Measurements from ENCODE around the gene IL1RAPL2.

IL1RAPL2 gene

GRCh38 chrX:105120463-105120862 is 554.5 kb downstream of the IL1RAPL2 start:
- no peaks in the 10 kb centered on the region for H3K9me2 ChIP-seq (replicated peaks; ENCODE audit: insufficient read depth, low read length)
- H3K79me2 ChIP-seq (ENCODE audit: insufficient read depth, low read length), result no peaks in the 10 kb centered on the region

GRCh38 chrX:105121186-105121585 is 555.2 kb downstream of the IL1RAPL2 start:
- H4K20me1 ChIP-seq (ENCODE audit: low read depth, low read length), result no peaks in the 10 kb centered on the region
- no peaks in the 10 kb centered on the region for H3K9me2 ChIP-seq (replicated peaks; ENCODE audit: insufficient read depth, low read length)
- H3K4me2 ChIP-seq (ENCODE audit: low read depth, low read length, poor library complexity, severe bottlenecking), result no peak overlapping the region
- H3K79me2 ChIP-seq (ENCODE audit: insufficient read depth, low read length), result no peaks in the 10 kb centered on the region
- no peaks in the 10 kb centered on the region for H3K9me3 ChIP-seq (ENCODE audit: insufficient read depth, low read length)
- H3F3A ChIP-seq (ENCODE audit: insufficient read depth), result no peaks in the 10 kb centered on the region
- H3K4me3 ChIP-seq (ENCODE audit: insufficient read depth, low read length, poor library complexity, severe bottlenecking), result no peak overlapping the region
- no peak overlapping the region for H3K9ac ChIP-seq (ENCODE audit: low read length)
- TF ChIP-seq CTCF (IDR thresholded peaks at IDR 0.05; ENCODE audit: insufficient read depth, low read length, poor library complexity, severe bottlenecking) (no peak), EZH2phosphoT487 (conservative IDR thresholded peaks at IDR 0.05; ENCODE audit: low read length) (no peak)
- H3K36me3 ChIP-seq (ENCODE audit: low read length), result no peaks in the 10 kb centered on the region
- H2AFZ ChIP-seq (ENCODE audit: low read depth, low read length, severe bottlenecking), result no peak overlapping the region
- no peaks in the 10 kb centered on the region for H3K27me3 ChIP-seq (ENCODE audit: low read length)
- no peak overlapping the region for H3K27ac ChIP-seq (ENCODE audit: low read depth, low read length)

More at GRCh38 chrX:105120463-105120862, 554.5 kb downstream of the IL1RAPL2 start:
- Histone ChIP-seq H3K27me3 (ENCODE audit: low read length) (no peaks in the 10 kb centered on the region), H3K4me2 (ENCODE audit: low read depth, low read length, poor library complexity, severe bottlenecking) (no peak overlapping the region), H3K36me3 (ENCODE audit: low read length) (no peaks in the 10 kb centered on the region), H2AFZ (ENCODE audit: low read depth, low read length, severe bottlenecking) (no peak overlapping the region), H3K4me3 (ENCODE audit: insufficient read depth, low read length, poor library complexity, severe bottlenecking) (no peak overlapping the region), H3K9ac (ENCODE audit: low read length) (no peak overlapping the region), H3K9me3 (ENCODE audit: insufficient read depth, low read length) (no peaks in the 10 kb centered on the region), H3K27ac (ENCODE audit: low read depth, low read length) (no peak overlapping the region), H4K20me1 (ENCODE audit: low read depth, low read length) (no peaks in the 10 kb centered on the region), H3F3A (ENCODE audit: insufficient read depth) (no peaks in the 10 kb centered on the region)
- TF ChIP-seq CTCF (IDR thresholded peaks at IDR 0.05; ENCODE audit: insufficient read depth, low read length, poor library complexity, severe bottlenecking) (no peak), EZH2phosphoT487 (conservative IDR thresholded peaks at IDR 0.05; ENCODE audit: low read length) (no peak)

- Histone ChIP-seq H3K27ac (ENCODE audit: low read depth, low read length) (no peak overlapping the region), H2AFZ (ENCODE audit: low read depth, low read length, severe bottlenecking) (no peak overlapping the region), H3K9me3 (ENCODE audit: insufficient read depth, low read length) (no peaks in the 10 kb centered on the region), H3K27me3 (ENCODE audit: low read length) (no peaks in the 10 kb centered on the region), H3K4me2 (ENCODE audit: low read depth, low read length, poor library complexity, severe bottlenecking) (no peak overlapping the region), H4K20me1 (ENCODE audit: low read depth, low read length) (no peaks in the 10 kb centered on the region), H3F3A (ENCODE audit: insufficient read depth) (no peaks in the 10 kb centered on the region), H3K79me2 (ENCODE audit: insufficient read depth, low read length) (no peaks in the 10 kb centered on the region), H3K9ac (ENCODE audit: low read length) (no peak overlapping the region), H3K9me2 (replicated peaks; ENCODE audit: insufficient read depth, low read length) (no peaks in the 10 kb centered on the region), H3K36me3 (ENCODE audit: low read length) (no peaks in the 10 kb centered on the region), H3K4me3 (ENCODE audit: insufficient read depth, low read length, poor library complexity, severe bottlenecking) (no peak overlapping the region)
- TF ChIP-seq CTCF (IDR thresholded peaks at IDR 0.05; ENCODE audit: insufficient read depth, low read length, poor library complexity, severe bottlenecking), result no peak
- no peak for TF ChIP-seq EZH2phosphoT487 (conservative IDR thresholded peaks at IDR 0.05; ENCODE audit: low read length)
Measured at GRCh38 chrX:105126201-105126600, 560.2 kb downstream of the IL1RAPL2 start.

Measured in SU-DHL-6 (cell line).